GM18502 (cell line): ENCODE data around the gene ZFP1.

ENCODE experiments used
- ATAC-seq: cut with Tn5 transposase; IDR thresholded peaks from one replicate; pipeline ENCODE4 v1.9.1; 2021; ENCODE audit warnings: mild to moderate bottlenecking; ENCODE audit not compliant: unreplicated experiment, poor library complexity

The ZFP1 gene

DNA sequence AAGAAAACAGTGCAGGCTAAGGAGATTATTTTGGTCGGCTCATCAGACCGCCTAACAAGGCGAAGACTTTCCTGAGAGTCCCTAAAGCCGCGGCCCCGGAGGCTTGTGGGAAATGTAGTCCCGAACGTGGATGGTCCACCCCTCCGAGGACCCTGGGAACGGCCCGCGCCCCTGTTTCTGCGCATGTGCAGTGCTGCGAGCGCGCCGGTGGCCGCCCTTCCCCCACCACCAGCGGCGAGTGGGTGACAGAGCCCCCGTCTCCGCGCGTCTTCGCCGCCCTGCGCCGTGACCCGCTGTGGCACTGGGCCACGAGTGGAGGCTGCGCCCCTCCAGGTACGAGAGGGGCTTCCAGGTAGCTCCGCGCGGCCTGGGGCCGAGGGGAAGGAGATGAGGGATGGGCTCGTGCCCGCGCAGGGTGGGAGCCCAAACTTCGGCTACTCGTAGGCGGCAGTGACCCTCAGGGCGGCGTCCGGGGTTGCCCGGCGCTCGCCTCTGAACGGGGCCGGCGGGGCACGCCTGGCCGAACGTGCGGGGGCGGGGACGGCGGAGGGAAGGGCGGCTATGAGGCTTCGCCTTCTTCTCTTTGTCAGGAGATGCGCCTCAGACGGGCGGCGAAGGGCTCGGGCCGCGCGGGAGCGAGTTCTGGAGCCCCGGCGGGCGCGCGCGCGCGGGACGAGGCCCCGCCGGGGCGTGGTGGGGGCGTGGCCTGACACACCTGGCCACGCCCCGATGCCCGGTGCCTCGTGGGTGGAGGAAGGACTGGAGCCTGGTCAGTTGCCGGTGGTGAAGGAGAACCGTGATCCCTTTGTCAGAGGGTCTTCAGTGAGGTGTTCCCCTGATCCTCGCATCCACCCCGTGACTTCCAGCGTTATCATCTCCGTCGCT is at the start of gene ZFP1:
ZFP1 (plus strand) TSS at position 214 of the 885 bp plus-strand sequence. CDS start 4,428 bp downstream, outside the sequence.
- peak; percentile 81 for ATAC-seq

DNA sequence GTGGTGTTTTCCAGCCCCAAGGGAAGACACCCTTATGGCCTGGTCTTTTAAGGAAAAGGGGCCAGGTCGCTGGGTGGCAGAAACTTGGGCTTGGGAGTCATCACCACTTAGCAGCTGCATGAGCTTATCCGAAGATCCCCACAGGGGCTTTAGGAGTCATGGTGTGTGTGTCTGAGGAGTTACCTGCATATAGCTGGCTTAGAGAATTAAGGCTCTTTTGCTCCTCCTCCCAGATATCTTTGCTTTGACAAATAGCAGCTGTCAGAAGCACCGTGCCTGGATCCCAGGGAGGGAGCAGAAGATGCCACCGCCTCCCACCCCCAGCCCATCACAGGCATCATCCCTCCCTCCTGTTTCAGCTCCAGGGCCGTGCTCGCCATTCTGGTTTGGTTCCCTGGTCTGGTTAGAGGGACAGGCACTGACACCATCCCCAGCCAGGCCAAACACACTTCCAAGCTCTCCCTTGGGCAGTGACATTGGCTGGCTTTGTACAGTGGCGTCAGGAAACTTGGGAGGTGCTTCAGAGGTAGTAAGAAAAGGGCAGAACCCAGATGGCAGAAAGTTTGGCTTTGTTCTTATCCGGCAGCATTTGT is 49.2 kb upstream of the ZFP1 start:
- ATAC-seq = no peak

DNA sequence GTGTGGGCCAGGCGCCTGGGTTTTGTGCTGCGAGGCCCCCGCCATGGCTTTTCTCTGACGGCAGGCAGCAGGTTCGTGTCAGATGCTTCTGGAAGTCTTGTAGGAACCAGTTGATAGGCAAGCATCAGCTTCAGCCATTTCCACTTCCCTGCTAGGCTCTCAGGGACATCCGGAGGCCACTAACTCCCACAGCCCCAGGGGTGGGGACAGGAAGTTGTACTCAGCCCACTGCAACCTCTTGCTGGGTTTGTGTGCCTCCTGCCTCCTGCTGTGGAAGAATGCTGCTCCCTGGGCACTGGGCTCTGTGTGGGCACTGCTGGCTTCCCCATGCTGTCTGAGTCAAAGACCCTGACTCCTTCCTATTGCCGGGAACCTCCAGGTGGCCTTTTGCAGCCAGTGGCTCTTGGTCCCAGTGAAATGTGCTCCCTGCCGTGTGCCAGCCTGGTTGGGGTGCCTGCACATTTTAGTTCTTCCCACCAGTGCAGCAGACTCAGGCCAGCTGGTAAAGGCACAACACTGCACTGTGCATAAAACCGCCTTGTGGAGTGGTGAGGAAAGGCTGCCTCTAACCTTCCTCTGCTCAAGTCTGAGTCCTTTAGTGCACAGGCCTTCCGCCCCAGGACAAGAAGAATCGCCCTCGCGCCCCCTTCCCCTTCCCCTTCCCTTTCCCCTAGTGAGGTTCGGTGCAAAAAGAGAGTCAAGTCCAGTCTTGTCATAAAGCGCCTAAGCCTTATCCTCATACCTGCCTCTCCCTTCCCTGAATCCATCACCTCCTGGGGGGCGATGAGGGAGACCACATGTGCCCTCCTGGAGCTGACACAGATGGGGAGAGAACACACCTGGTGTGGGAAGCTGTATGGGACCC is 48.4 kb upstream of the ZFP1 start:
- ATAC-seq = peak; percentile 66

GRCh38 chr16:75100603-75100990 is 47.7 kb upstream of the ZFP1 start:
- ATAC-seq = no peak

GRCh38 chr16:75101635-75102034 is 46.7 kb upstream of the ZFP1 start:
- ATAC-seq = no peak

DNA sequence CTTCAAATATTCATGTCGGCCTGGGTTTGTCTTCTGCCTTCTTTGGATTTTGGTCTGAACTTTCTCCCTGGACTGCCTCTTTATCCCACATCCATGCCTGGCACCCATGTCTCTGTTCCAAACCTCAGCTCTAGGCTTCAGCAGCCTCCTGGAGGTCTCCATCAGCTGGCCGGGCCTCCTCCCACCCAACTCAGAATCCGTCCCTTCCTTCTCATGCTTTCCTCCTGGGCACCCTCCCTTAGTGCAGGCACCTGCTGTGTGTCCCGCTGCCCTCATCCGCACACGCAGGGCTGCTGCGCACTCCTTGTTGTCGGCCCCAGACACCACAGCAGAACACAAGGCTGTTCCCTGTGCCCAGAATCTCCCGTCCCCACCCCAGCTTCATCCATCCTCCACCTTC is 45.7 kb upstream of the ZFP1 start:
- ATAC-seq = no peak

DNA sequence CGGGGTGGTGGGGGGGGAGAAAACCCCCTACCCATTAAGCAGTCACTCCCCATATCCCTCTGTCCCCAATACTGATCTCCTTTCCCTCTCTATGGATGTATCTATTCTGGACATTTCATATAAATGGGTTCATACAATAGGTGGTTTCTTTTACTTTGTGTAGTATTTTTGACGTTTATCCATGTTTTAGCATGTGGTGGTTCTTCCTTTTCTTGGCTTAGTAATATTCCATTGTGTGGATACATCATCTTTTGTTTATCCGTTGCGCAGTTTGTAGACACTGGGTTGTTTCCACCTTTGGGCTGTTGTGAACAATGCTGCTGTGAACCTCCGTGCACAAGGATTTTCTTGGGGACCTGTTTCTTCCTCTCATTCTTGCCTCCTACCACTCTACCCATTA is 44.3 kb upstream of the ZFP1 start:
- ATAC-seq = no peak

DNA sequence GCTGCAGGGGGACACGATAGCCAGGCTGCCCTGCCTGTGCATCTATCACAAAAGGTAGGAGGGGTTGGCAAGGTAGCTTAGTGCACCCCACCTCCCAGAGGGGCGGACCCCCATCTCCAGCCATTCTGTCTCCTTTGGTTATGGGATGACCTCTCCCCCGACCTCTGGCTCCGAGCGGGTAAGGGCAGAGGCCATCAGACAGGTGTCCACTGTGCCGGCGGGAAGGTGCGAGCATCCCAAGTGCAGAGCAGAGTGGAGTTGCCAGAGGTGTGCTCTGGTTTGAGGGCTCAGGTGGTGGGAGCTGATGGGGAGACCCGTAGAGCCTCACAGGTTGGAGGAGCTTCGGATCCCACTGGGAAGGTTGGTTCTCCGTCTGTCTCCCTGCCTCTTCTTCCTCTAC is 43.5 kb upstream of the ZFP1 start:
- no peak for ATAC-seq

- ATAC-seq = no peak
Observed at GRCh38 chr16:75105306-75106061, 42.8 kb upstream of the ZFP1 start.

GRCh38 chr16:75106351-75107274 is 41.7 kb upstream of the ZFP1 start:
- no peak for ATAC-seq

GRCh38 chr16:75107505-75107904 is 40.8 kb upstream of the ZFP1 start:
- ATAC-seq = no peak

- peak; percentile 30 for ATAC-seq
Observed at GRCh38 chr16:75108792-75109731, 39.3 kb upstream of the ZFP1 start.

- no peak for ATAC-seq
Observed at GRCh38 chr16:75109732-75110243, 38.5 kb upstream of the ZFP1 start.

GRCh38 chr16:75110637-75111513 is 37.4 kb upstream of the ZFP1 start:
- peak; percentile 74 for ATAC-seq

DNA sequence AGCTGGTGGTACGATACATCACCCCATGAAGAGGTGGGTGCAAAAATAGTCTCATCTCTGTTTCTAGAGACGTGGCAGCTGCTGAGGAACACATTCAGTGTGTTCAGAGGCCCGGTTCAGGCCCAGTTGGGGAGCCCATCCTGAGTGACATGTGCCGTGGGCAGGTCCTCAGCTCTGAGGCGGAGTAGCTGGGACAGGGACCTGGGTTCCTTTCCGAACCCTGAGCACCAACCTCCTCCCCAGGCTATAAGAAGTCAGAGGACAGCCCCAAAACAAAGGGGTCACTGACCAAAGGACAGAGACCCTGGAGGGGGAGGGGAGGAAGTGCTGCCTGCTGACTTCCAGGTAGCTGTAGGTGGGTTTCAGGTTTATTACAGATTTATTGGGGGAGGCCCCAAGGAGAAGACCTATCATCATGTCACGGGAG is 36.8 kb upstream of the ZFP1 start:
- peak; percentile 3 for ATAC-seq

- ATAC-seq = no peak
Observed at GRCh38 chr16:75111961-75112733, 36.2 kb upstream of the ZFP1 start.
